AG10803 (cell line): ENCODE data around the gene SKA2.
"Not testable (repeated sequence)": the region's sequence is repeated elsewhere in the genome, so short reads cannot be mapped to it uniquely, and the experiment has no call there.

ENCODE experiments used
- DNase-seq: peaks from one replicate; pipeline ENCODE4 v3.0.0; 2010; ENCODE audit warnings: low read depth
- H3K4me3 ChIP-seq: 2 replicates; pipeline ENCODE4 v1.5.1; 2011; ENCODE audit warnings: mild to moderate bottlenecking, low read length, control low read depth
- TF ChIP-seq, protein P1 (sequence below): conservative IDR thresholded peaks from 2 replicates; pipeline ENCODE4 v1.5.1; 2011; ENCODE audit warnings: mild to moderate bottlenecking, low read length, control low read depth, inconsistent platforms

SKA2 gene

DNA sequence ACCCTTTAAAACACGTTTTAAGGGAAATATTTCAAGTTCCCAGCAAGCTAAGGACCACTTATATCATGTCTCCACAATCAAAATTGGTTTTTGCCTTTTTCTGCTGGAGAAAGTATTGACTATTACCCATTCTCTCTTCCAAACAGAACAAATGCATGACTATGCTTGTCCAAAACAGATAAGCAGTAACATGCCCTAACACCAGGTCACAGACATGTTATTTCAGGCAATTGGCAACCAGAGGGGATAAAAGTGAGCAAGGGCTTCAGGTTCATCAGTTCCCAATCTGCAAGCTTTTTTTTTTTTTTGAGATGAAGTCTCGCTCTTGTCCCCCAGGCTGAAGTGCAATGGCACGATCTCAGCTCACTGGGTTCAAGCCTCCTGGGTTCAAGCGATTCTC, 15.0 kb downstream of the SKA2 start:
- TF ChIP-seq, protein P1, sequence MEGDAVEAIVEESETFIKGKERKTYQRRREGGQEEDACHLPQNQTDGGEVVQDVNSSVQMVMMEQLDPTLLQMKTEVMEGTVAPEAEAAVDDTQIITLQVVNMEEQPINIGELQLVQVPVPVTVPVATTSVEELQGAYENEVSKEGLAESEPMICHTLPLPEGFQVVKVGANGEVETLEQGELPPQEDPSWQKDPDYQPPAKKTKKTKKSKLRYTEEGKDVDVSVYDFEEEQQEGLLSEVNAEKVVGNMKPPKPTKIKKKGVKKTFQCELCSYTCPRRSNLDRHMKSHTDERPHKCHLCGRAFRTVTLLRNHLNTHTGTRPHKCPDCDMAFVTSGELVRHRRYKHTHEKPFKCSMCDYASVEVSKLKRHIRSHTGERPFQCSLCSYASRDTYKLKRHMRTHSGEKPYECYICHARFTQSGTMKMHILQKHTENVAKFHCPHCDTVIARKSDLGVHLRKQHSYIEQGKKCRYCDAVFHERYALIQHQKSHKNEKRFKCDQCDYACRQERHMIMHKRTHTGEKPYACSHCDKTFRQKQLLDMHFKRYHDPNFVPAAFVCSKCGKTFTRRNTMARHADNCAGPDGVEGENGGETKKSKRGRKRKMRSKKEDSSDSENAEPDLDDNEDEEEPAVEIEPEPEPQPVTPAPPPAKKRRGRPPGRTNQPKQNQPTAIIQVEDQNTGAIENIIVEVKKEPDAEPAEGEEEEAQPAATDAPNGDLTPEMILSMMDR = no peak
- H3K4me3 ChIP-seq = no peak overlapping the region
- no peak for DNase-seq

DNA sequence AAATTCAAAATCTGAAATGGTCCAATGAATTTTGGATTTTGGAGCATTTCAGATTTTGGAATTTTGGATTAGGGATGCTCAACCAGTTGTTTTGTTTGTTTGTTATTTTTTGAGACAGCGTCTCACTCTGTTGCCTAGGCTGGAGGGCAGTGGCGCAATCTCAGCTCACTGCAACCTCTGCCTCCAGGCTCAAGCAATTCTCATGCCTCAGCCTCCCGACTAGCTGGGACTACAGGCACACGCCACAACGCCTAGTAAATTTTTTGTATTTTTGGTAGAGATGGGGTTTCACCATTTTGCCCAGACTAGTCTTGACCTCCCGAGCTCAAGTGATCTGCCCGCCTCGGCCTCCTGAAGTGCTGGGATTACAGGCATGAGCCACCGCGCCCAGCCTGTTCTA, 16.6 kb downstream of the SKA2 start:
- not testable (repeated sequence) for DNase-seq

DNA sequence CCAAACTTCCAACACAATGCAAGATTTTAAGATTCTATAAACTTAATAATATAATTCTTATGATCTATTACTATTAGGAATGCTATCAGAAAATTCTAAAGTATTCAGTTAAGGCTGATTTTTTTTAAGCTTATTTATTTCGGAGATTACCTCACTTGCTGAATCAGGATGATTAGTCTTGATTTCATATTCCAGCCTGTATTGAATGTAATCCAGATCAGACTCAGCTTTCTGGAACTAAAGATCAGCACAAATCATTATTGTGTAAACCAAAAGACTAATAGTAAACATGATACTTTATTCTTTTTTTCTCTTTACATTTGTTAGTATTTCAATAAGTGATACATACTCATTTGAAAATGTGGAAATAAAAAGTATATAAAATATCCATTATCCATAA, 23.9 kb downstream of the SKA2 start:
- H3K4me3 ChIP-seq = no peak overlapping the region
- TF ChIP-seq, protein P1 = no peak
- DNase-seq = no peak

More for the DNA sequence above, 16.6 kb downstream of the SKA2 start:
- H3K4me3 ChIP-seq = not testable (repeated sequence)

DNA sequence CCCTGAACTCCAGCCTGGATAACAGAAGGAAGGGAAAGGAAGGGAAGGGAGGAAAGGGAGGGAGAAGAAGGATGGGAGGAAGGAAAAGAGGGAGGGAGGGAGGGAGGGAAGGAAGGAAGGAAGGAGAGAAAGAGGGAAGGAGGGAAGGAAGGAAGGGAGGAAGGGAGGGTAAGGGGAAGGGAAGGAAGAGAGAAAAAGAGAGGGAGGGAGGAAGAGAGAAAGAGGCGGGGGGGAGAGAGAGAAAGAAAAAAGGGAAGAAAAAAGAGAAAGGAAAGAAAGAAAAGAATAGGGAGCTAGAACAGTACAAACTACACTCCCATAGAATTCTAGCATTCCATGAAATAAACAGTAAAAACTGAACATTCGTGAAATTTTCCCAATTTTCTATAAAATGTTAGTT, 25.2 kb downstream of the SKA2 start:
- no peak for DNase-seq
- TF ChIP-seq, protein P1 = no peak
- no peak overlapping the region for H3K4me3 ChIP-seq

DNA sequence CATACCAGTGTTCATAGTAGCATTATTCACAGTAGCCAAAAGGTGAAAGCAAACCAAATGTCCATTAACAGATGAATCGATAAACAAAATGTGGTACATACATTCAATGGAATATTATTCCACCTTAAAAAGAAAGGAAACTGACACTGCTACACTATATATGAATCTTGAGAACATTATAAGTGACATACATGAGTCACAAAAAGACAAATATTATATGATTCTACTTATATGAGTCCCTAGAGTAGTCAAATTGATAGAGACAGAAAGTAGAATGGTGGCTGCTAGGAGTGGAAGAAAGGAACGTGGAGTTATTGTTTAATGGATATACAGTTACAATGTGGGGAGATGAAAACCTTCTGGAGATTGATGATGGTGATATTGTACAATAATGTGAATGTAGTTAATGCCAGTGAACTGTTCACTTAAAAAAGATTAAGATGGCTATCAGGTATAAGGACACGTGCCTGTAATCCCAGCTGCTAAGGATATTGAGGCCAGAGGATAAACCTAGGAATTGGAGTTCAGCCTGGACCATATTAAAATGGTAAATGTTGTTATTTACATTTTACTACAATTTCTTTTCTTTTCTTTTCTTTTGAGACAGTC, 28.1 kb downstream of the SKA2 start:
- no peak for DNase-seq
- H3K4me3 ChIP-seq = no peak overlapping the region
- TF ChIP-seq, protein P1 = no peak

DNA sequence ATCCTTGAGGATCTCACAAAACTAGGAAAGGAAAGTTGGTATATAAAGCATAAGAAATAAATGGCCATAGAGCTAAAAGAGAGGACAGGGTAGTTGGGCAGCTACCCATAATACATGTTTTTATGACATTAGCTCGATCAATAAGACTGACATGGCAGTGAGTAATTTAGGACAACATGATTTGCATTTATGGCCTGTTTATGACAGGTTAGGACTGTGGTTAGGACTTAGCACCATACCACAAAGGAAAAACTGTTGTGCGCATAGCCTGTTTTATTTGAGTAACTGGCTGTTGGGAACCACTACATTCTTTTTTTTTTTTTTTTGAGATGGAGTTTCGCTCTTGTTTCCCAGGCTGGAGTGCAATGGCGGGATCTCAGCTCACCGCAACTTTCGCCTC, 30.3 kb downstream of the SKA2 start:
- DNase-seq = no peak

DNA sequence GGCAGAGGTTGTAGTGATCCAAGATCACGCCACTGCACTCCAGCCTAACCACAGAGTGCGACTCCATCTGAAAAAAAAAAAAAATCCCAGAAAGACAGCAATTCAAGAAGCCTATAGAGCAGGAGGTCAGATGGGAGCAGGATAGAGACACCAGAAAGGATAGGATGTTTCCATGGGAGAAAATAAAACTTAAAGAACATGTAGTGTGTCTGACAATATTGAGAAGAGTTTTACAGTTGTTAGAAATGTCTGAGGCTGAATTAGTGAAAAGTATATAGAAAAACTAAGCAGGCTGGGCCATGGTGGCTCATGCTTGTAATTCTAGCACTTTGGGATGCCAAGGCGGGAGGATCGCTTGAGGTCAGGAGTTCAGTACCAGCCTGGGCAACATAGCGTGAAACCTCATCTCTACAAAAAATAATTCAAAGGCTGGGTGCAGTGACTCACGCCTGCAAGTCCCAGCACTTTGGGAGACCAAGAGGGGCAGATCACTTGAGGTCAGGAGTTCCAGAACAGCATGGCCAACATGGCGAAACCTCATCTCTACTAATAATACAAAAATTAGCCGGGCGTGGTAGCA, 33.0 kb downstream of the SKA2 start:
- DNase-seq = no peak
- TF ChIP-seq, protein P1 = no peak
- no peak overlapping the region for H3K4me3 ChIP-seq

More for the DNA sequence above, 30.3 kb downstream of the SKA2 start:
- H3K4me3 ChIP-seq = no peak overlapping the region
- TF ChIP-seq, protein P1 = no peak
